Measurements from ENCODE around the gene TACR1. TPM values are rescaled to one million over a fixed set of nuclear protein-coding genes. Genes with fewer than 3 reads are reported as not detected.

TACR1 gene
- total RNA-seq, 2 donors from 2014 or later = not detected

DNA sequence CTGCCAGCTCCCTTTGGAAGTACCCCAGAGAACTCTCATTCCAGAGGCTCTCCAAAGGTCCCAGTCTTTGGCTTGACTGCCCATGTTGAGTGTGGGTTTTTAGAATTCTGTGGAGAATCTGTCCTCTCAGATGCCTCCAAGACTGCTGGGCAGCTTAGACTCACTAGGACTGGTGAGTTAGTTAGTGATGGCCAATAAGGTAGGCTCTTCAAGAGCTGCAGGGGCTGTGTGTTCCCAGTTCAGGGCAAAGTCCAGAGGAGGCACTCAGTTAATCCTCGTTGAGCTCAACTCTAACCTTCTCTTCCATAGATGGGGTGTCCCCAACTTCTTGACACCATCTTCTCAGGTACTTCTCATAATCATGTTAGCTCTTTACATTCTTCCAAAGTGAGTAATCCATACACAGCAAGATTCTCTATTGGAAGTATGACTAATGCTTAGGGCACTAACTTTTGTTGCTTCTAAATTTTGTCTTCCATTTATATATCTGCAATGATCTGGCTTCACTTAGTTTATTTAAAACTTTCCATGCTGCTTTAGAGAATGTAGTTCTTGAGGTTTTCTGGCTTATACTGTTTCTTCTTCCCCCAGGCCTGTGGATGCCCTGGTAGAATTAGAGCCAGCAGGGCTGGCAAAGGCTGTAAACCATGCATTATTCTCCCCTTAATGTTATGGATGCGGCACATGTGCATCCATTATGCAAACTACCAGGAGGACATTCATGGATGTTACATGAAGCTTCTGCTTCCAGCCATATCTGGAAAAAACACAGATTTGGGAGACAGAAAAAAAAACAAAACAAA lies 151.9 kb downstream of the TACR1 start:
- Mint-ChIP-seq H3K36me3 (ENCODE audit: low read depth) (no peaks in the 10 kb centered on the region), H3K9me3 (no peaks in the 10 kb centered on the region), H3K27me3 (no peaks in the 10 kb centered on the region), H3K4me3 (no peak overlapping the region), H3K4me1 (no peaks in the 10 kb centered on the region), H3K27ac (no peak overlapping the region)
- no peak for ATAC-seq (replicated peaks)

DNA sequence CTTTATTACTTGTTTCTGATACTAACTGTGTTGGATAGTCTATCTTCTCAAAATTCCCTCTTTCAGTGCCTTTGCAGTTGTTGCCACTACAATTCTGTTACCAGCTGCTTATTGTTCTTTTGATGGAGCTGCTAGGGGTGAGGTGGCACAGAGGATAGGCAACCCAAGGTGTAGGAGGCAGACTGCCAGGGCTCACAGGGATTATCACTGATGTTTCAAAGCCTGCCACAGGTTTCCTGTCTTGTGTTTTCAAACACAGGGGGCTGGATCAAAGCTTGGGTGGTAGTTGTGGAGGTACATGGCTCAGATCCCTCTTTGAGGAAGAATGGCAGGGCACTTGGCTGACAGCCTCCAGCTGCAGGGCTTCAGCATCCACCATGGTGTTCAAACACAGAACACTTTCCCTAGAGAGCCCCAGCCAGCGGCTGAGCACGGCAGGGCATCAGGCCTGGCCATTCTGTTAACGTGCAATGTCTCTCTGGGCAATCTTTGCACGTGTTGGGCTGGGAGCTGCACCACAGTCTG lies 153.7 kb downstream of the TACR1 start:
- no peak for ATAC-seq (replicated peaks)
- no peak overlapping the region for H3K4me3 Mint-ChIP-seq
- no peaks in the 10 kb centered on the region for H3K9me3 Mint-ChIP-seq
- no peaks in the 10 kb centered on the region for H3K4me1 Mint-ChIP-seq
- H3K27ac Mint-ChIP-seq = no peak overlapping the region
- no peaks in the 10 kb centered on the region for H3K36me3 Mint-ChIP-seq (ENCODE audit: low read depth)
- no peaks in the 10 kb centered on the region for H3K27me3 Mint-ChIP-seq

DNA sequence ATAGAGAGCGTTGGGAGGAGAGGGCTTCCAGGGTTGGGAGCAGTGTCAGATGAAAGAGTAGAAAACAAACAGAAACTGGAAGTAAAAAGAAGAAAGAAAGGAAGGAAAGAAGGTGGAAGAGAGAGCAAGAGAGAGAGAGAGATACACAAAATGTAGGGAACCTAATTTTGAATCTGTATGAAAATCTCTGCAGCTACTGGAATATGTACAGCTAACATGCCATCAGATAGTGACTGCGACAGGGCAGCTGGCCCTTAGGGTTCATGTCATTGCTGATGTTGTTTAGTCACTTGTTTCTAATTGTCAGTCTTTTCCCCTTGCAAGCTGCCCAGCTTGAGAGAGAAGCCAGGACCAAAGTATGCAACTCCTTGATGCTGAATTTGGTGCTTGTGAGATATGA lies 155.0 kb downstream of the TACR1 start:
- H3K36me3 Mint-ChIP-seq (ENCODE audit: low read depth) = no peaks in the 10 kb centered on the region
- no peaks in the 10 kb centered on the region for H3K27me3 Mint-ChIP-seq
- no peak overlapping the region for H3K4me3 Mint-ChIP-seq
- no peaks in the 10 kb centered on the region for H3K9me3 Mint-ChIP-seq
- no peak overlapping the region for H3K27ac Mint-ChIP-seq
- no peaks in the 10 kb centered on the region for H3K4me1 Mint-ChIP-seq
- ATAC-seq (replicated peaks) = no peak

DNA sequence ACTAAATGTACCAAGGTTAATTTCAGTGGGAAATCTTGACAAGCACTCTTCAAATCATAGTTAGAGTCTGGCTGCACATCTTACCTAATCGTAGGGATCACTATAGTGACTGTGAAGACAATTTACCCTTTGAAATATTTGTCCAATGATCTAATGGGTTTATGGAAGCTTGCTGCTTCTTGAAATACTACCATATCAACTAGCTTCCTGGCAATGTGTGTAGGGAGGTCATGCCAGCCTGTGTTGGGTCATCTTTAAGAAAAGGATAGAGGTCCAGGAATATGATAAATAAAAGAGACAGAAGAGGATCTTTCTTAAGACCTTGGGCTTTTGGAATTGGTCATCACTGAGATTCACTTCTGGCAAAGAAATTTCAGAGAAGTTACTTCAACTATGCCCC lies 156.5 kb downstream of the TACR1 start:
- Mint-ChIP-seq H3K36me3 (ENCODE audit: low read depth) (no peaks in the 10 kb centered on the region), H3K9me3 (no peaks in the 10 kb centered on the region), H3K4me3 (no peak overlapping the region), H3K4me1 (no peaks in the 10 kb centered on the region), H3K27me3 (no peaks in the 10 kb centered on the region), H3K27ac (no peak overlapping the region)
- no peak for ATAC-seq (replicated peaks)

DNA sequence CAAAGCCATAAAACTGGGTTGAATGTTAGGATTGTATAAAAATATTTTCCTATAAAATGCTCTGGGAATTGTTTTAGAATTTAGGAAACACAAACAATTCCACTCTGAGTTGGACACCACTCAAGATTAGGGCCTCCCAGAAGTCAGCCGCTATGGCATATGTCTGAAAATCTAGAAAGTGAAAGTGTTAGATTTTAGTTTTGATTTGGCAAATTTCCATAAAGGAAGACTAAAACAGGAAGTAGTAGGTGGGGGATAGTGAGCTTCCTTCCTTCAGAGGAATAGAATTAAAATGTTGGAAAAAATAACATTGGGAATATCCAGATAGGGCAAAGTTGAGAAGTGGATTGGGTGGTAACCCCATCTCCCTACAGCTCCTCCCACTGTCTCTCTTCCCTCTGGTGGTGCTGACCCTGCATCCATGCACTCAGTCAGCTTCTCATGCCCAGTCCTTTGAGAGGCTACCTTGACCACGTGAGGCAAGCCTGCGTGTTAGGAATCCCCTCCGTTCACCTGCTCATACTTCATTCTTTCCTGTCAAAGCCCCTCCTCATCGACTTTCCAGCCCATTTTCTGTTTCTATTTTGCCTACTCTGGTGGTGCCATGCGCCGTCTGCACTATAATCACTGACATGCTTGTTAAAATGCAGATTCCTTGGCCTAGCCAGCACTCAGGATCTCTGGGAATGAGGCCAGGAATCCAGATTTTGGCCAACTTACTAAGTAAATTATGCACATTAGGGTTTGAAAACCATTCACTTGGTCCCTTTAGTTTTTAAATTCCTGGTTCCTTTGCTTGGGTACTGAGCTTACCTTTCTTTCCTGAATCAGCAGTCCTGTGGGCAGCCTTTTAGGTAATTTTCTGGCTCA lies 157.4 kb downstream of the TACR1 start:
- Mint-ChIP-seq H3K36me3 (ENCODE audit: low read depth) (no peaks in the 10 kb centered on the region), H3K27me3 (no peaks in the 10 kb centered on the region), H3K4me1 (no peaks in the 10 kb centered on the region), H3K27ac (no peak overlapping the region), H3K4me3 (no peak overlapping the region), H3K9me3 (no peaks in the 10 kb centered on the region)
- ATAC-seq (replicated peaks) = no peak

DNA sequence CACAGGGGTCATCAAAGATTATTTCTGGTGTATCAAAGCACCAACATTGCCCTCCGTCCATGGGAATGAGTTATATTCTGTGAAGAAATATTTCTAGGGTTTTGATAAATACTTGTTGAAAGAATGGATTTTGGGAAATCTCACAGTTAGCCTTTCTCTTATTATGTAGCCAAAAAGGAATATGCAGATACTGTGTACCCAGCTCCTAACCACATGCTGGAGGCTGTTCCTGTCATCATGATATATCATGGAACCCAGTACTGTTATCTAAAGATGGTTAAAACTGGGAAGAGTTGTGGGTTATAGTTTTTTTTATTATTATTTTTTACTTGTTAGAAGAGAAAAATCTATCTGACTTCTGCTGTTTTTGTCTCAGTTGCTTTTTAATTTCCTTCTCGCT lies 158.1 kb downstream of the TACR1 start:
- Mint-ChIP-seq H3K4me1 (no peaks in the 10 kb centered on the region), H3K27me3 (no peaks in the 10 kb centered on the region), H3K9me3 (no peaks in the 10 kb centered on the region), H3K4me3 (no peak overlapping the region), H3K36me3 (ENCODE audit: low read depth) (no peaks in the 10 kb centered on the region), H3K27ac (no peak overlapping the region)
- no peak for ATAC-seq (replicated peaks)

DNA sequence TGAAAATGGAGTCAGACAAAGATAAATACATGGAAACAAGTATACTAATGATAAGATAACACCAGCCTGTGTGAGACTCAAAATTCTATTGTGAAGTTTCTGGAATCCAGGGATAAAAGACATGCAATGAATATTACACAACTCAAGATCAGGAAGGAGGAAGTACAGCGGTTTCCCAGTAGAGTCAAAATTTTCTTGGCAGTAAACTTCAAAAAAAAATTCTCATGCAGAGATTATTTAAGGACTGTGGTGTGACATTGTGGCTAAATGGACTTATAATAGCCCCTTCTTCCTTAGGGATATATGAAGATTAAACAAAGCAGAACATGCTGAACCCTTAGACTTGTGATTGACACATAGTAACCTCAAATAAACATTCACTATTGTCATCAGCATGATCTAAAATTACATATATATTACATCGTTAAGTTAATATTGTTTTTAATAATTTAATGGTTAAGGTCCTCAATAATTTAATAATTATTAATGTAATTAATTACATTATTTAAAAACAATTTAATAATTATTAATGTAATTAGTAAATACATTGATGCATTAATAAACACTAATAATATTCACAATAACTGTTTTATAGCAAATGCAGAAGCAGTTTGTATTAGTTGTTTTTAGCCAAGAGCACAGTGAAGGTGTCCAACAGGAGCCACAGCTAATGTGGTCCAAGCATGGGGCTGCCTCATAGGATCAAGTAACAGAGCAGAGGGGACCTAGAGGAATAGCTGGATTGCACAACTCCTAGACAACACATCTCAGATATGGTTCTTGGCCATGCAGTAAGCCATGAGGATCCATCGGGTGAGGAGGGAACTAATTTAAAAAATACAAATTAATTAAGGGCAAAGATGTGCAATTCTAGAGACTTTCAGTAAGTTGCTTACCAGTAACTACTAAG lies 163.6 kb downstream of the TACR1 start:
- H3K27me3 Mint-ChIP-seq = no peaks in the 10 kb centered on the region
- no peak for ATAC-seq (replicated peaks)
- no peak overlapping the region for H3K27ac Mint-ChIP-seq
- H3K4me1 Mint-ChIP-seq = peaks cover under 1% of the 10 kb centered on the region
- no peak overlapping the region for H3K4me3 Mint-ChIP-seq
- H3K9me3 Mint-ChIP-seq = no peaks in the 10 kb centered on the region
- no peaks in the 10 kb centered on the region for H3K36me3 Mint-ChIP-seq (ENCODE audit: low read depth)

DNA sequence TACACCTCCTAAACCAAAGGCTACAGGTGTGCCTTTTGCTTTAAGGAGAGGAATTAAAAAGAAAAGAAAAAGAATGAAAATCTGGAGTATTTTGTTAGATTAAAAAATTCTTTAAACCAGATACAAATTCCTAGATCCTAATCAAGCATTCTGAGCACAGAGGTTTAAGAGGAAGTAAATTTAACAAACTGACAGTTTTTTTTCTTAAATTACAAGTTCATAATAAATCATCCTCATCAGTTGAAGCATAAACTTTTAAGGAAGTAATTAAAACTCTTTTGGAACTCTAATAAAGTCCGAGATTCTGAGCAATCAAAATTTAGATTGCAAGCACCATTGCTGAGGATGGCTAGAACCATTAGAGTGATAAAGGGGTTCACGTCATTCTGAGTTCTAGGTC lies 165.8 kb downstream of the TACR1 start:
- Mint-ChIP-seq H3K4me1 (peaks cover 5% of the 10 kb centered on the region), H3K9me3 (no peaks in the 10 kb centered on the region), H3K36me3 (ENCODE audit: low read depth) (no peaks in the 10 kb centered on the region), H3K4me3 (no peak overlapping the region), H3K27ac (no peak overlapping the region), H3K27me3 (no peaks in the 10 kb centered on the region)
- ATAC-seq (replicated peaks) = no peak

DNA sequence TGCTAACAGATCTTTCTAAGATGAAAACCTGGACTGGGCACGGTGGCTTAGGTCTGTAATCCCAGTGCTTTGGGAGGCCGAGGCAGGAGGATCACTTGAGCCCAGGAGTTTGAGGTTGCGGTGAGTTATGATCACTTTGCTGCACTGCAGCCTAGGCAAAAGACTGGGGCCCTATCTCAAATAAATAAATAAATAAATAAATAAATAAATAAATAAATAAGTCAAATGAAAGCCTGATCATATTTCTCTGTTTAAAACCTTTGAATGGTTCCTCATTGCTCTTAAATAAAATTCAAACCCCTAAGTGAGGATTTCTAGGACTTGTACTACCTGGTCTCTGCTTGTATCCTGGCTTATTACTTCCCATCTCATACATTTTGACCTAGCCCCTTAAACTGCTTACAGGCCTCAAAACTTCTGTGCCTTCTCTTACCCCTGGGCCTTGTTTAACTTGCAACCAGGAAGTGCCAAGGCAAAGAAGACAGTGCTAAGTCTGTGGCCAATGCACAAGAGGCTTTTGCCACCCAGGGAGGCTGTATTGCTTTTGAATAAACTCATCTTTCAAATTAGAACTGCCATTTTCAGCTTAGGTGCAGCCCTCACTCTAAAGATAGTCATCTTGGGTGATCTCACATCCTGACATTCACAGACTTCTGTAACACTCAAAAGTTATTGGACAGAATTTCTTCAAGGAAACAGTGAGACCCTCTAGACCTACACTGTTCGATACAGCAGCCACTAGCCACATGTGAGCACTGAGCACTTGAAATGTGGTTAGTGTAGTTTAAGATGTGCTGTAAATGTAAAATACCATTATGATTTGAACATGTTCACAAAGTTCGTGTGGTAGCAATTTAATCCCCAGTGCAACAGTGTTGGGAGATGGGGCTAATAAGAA lies 167.2 kb downstream of the TACR1 start:
- H3K27ac Mint-ChIP-seq = no peak overlapping the region
- H3K4me3 Mint-ChIP-seq = no peak overlapping the region
- peaks cover 5% of the 10 kb centered on the region for H3K4me1 Mint-ChIP-seq
- H3K36me3 Mint-ChIP-seq (ENCODE audit: low read depth) = no peaks in the 10 kb centered on the region
- H3K27me3 Mint-ChIP-seq = no peaks in the 10 kb centered on the region
- H3K9me3 Mint-ChIP-seq = no peaks in the 10 kb centered on the region
- no peak for ATAC-seq (replicated peaks)

DNA sequence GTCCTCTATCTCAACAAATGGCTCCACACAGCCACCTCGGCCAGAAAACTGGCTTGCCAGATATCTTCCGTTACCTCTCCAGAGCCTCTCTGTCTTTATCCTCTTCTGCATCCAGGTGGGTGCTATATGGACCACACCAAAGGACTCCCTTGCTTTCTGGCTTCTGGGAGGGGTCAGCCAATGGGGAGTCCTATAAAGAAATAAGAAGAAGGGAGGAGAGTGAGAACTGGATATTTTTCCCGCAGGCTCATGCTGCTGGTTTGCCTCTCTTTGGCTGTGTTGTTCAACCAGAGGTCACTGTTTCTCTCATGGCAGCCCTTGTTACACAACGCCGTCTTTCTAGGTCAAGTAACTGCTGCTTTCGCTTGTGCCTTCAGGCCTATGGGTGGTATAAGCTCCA lies 168.1 kb downstream of the TACR1 start:
- H3K4me3 Mint-ChIP-seq = no peak overlapping the region
- H3K9me3 Mint-ChIP-seq = no peaks in the 10 kb centered on the region
- no peak for ATAC-seq (replicated peaks)
- H3K27me3 Mint-ChIP-seq = no peaks in the 10 kb centered on the region
- no peaks in the 10 kb centered on the region for H3K36me3 Mint-ChIP-seq (ENCODE audit: low read depth)
- peak overlapping the region; percentile 25 for H3K27ac Mint-ChIP-seq
- H3K4me1 Mint-ChIP-seq = peaks cover 5% of the 10 kb centered on the region

DNA sequence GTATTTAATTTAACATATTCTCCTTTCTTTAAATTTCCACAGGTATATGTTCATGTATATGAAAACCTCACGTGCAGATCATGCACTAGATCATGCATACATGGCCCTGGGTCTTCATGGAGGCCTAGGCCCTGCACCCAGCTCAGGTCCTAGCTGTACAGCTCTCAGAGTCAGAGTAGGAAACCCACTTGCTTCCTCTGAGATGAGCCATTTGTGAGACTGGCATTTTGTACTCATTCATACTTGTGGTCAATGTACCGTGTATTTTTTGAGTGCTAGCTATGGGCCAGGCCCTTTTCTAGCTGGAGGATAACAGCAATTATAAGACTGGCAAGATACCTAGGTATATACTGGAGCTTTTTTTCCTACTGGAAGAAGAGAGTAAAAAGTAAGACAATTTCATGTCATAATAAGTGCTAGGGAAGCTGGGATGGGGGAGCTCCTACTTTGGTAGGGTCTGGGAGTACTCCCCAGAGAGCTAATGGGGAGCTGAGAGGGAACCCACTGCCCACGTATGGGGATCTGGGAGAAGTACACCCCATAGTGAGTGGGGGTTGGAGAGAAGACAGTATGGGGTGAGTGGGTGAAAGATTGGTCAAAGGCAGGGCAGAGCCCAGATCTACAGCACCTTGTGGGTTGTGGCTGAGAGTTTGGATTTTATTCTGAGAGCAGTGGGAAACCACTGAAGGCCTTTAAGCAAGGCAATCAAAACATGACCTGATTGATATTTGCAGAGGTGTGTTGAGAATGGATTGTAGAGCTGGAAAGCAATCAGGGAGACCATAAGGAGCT lies 168.9 kb downstream of the TACR1 start:
- Mint-ChIP-seq H3K4me1 (peaks cover 5% of the 10 kb centered on the region), H3K27ac (peak overlapping the region; percentile 25), H3K4me3 (no peak overlapping the region), H3K36me3 (ENCODE audit: low read depth) (no peaks in the 10 kb centered on the region), H3K27me3 (no peaks in the 10 kb centered on the region), H3K9me3 (no peaks in the 10 kb centered on the region)
- peak; percentile 78 for ATAC-seq (replicated peaks)

DNA sequence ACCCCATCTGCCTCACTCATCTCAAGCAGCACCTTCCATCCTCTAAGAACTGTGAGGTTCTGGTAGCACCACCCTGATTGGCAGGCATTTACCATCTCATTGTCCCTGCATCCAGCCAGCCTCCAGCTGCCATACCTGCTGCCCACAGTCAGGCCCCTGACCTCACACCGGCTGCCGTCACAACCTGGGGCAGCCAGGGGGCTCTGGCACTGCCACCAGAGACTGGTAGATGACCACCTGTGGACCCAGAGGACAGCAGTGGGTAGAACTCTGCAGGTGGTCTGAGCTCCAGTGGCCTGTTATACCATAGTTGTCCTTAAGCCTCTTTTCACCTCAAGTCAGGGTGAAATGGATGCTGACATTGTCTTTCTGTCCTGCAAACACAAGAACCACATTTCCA lies 171.4 kb downstream of the TACR1 start:
- H3K36me3 Mint-ChIP-seq (ENCODE audit: low read depth) = no peaks in the 10 kb centered on the region

More for the DNA sequence above, 171.4 kb downstream of the TACR1 start:
- H3K9me3 Mint-ChIP-seq = no peaks in the 10 kb centered on the region
- H3K4me1 Mint-ChIP-seq = peaks cover 5% of the 10 kb centered on the region
- no peak overlapping the region for H3K4me3 Mint-ChIP-seq
- no peaks in the 10 kb centered on the region for H3K27me3 Mint-ChIP-seq
- no peak for ATAC-seq (replicated peaks)
- H3K27ac Mint-ChIP-seq = no peak overlapping the region
